Measurements from ENCODE around the gene TUBGCP2.

Gene TUBGCP2

GRCh38 chr10:133342942-133343341, 34.3 kb upstream of the TUBGCP2 start:
- no peak for DNase-seq

DNA sequence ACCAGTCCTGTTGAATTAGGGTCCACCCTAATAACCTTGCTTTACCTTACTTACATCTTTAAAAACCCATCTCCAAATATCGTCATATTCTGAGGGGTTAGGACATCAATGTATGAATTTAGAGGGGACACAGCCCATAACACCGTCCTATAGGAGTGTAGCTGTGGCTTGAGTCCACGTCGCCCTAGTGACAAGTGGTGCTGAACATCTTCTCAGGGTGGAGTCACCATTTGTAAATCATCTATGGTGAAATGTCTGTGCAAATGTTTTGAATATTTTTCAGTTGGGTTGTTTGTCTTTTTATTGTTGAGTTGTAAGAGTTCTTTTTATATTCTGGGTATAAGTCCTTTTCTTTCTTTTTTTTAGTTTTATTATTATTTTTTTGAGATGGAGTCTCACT, 33.3 kb upstream of the TUBGCP2 start:
- DNase-seq: no peak

GRCh38 chr10:133339708-133340380, 31.2 kb upstream of the TUBGCP2 start:
- no peak for DNase-seq

GRCh38 chr10:133338080-133339071, 29.7 kb upstream of the TUBGCP2 start:
- DNase-seq: no peak

- no peak for DNase-seq
These were observed 28.7 kb upstream of the TUBGCP2 start for GRCh38 chr10:133337370-133337725.

DNA sequence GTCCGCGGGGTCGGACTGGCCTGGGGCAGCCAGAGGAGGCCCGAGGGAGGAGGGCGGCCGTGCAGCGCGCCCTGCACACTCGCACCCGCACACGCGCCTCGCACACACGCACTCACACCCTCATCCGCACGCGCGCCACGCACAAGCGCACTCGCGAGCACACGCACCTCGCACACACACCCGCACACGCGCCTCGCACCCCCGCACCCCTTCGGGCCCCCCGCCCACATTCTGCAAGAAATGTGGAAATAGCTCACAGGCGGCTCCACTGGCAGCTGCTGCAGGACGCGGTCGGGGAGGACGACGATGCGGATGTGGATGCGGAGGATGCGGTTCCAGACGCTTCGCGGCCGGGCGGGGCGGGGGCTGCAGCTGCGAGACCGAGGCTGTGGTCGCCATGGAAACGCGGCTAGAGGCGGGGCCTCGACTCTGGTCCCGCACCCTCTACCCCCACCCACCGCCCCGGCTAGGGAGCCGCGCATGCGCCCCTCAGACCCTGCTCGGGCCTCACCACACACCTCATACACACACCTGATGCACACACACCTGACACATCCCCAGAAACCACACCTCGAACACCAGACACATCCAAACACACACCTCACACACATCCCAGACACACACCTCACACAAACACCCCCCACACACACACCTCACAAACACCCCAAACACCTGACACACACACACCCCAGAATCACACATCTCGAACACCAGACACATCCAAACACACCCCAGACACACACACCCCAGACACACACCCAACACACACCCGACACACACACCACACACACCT, 28.1 kb upstream of the TUBGCP2 start, which contains the start of gene CALY:
CALY (minus strand) TSS at position 320 of the 793 bp plus-strand sequence. CDS start 7,907 bp downstream, outside the sequence.
- no peak for DNase-seq

GRCh38 chr10:133336118-133336576, 27.5 kb upstream of the TUBGCP2 start:
- no peak for DNase-seq

- peak; percentile 51 for DNase-seq
These were observed 26.8 kb upstream of the TUBGCP2 start for GRCh38 chr10:133335246-133336117.

GRCh38 chr10:133334503-133335245, 26.0 kb upstream of the TUBGCP2 start:
- no peak for DNase-seq

- DNase-seq: no peak
These were observed 24.4 kb upstream of the TUBGCP2 start for GRCh38 chr10:133332936-133333699.

DNA sequence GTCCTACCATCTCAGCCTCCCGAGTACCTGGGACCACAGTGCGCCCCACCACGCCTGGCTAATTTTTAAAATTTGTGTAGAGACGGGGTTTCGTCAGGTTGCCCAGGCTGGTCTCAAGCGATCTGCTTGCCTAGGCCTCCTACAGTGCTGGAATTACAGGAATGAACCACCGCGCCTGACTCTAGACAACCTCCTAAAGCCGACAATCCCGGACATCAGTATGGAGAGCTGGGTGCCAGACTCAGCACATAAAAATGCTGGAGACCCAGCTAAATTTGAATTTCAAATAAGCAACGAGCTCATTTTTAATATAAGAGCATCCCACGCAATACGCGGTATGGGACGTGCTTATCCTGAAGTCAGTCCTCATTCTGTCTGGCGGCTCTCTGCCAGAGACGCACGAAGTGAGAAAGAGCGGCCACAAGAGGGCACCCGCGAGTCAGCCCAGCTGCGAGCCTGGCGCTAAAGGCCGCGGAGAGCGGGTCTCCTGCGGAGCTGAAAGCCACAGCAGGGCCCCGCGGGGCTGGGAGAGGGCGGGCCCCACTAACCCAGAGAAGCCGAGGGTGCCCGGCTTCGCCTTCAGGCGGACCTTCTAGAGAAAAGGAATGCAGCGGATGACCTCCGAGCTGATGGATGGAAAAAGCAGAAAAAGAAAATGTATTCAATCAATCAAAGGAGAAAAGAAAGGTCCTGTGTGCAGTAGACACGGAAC, 21.0 kb upstream of the TUBGCP2 start:
- peak; percentile 79 for DNase-seq

DNA sequence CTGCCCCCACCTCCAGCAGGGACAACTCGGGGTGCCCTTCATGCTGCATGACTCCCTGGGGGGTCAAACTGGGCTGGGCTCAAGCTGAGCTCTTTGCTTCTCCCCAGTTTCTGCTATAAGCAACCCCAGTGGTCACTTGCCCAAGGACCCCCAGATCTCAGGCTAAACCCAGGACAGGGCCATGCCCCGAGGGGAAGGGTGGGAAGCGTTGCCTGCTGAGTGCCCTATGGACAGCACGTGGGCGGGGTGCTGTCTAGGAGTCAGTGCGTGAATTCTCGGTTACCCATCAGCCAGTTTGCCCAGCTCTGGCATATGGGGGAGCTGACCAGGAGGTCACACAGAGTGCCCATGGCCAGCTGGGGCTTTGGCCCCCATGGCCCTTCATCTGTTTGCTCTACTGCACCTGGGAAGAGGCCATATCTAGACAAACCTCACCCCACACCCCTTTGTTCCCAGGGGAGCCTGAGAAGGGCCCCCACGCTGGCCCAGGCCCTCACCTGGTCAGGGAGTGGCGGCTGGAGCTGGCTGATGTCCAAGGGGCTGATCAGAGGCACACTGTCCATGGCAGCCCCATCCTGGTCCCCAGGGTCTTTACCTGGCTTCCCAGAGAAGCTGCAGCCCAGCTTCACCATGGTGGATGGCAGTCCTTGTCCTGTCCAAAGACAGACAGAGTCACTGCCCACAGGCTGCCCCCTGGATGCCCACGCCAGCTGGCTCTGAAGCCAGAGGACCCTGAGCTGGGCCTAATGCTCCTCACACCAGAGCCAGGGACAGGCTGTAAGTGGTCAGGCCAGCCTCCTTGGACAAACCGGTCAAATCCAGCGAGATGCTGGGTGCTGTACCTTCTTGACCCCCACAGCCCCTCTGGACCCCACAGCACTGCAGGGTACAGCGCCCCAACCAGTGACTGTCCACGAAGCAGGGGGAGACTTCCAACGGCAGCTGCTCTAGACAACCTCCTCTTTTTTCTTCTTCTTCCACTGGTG, 20.0 kb upstream of the TUBGCP2 start:
- no peak for DNase-seq

- no peak for DNase-seq
These were observed 19.1 kb upstream of the TUBGCP2 start for GRCh38 chr10:133327651-133328357.

GRCh38 chr10:133326745-133327650, 18.3 kb upstream of the TUBGCP2 start:
- peak; percentile 39 for DNase-seq

GRCh38 chr10:133326223-133326551, 17.5 kb upstream of the TUBGCP2 start:
- DNase-seq: no peak

DNA sequence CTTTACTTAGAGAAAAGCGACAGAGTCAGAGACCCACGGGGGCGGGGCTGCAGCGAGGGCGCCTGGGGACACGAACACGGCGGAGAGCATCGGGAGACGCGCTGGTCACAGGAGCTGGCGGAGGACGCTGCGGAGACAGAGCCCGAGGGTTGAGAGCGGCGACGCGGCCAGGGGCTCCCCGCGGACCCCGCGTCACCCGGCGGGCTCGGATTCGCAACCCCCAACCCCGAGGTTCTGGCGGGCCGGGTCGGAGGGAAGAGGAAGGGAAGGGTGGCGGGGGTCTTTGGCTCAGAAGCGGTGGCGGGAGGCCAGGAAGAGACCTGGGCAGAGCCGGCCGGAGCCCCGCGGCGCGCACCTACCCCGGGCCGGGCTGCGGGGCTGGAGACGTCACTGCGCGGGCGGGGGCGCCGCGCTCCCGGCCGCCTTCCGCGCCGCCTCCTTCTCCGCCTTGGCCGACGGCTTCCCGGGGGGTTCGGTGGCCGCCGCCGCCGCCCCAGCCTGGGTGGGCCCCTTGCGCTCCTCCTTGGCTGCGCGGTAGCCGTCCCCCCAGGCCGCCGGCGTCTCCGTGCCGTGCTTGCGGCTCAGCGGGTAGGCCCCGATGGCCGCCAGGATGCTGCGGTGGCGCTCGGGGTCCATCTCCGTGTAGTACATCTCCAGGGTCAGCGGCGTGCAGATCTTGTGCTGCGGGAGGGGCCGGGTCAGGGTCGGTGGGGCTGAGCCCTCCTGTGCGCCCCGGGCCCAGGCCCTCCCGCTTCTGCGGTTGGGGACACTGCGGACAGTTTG, 17.0 kb upstream of the TUBGCP2 start:
- DNase-seq: no peak
